HG02884 (cell line): ENCODE measurements around the gene RMND5A.

Experiments used
- ATAC-seq: cut with Tn5 transposase; IDR thresholded peaks from one replicate; pipeline ENCODE4 v1.9.1; 2021; ENCODE audit warnings: mild to moderate bottlenecking, moderate library complexity; ENCODE audit not compliant: unreplicated experiment

RMND5A gene

GRCh38 chr2:86764661-86765309 is 44.7 kb downstream of the RMND5A start:
- no peak for ATAC-seq

- no peak for ATAC-seq
Observed at GRCh38 chr2:86765310-86765695, 45.2 kb downstream of the RMND5A start.

- ATAC-seq = no peak
Observed at GRCh38 chr2:86768189-86768949, 48.3 kb downstream of the RMND5A start.

- no peak for ATAC-seq
Observed at GRCh38 chr2:86769838-86770237, 49.7 kb downstream of the RMND5A start.

- ATAC-seq = no peak
Observed at GRCh38 chr2:86770816-86771301, 50.8 kb downstream of the RMND5A start.

- no peak for ATAC-seq
Observed at GRCh38 chr2:86772611-86773010, 52.5 kb downstream of the RMND5A start.

- no peak for ATAC-seq
Observed at GRCh38 chr2:86774862-86775261, 54.8 kb downstream of the RMND5A start.

GRCh38 chr2:86775338-86775737 is 55.2 kb downstream of the RMND5A start:
- no peak for ATAC-seq

- no peak for ATAC-seq
Observed at GRCh38 chr2:86776532-86776931, 56.4 kb downstream of the RMND5A start.

- no peak for ATAC-seq
Observed at GRCh38 chr2:86778957-86779356, 58.9 kb downstream of the RMND5A start.

GRCh38 chr2:86779971-86780370 is 59.9 kb downstream of the RMND5A start:
- no peak for ATAC-seq

- ATAC-seq = no peak
Observed at GRCh38 chr2:86781363-86781762, 61.3 kb downstream of the RMND5A start.

GRCh38 chr2:86782748-86783147 is 62.7 kb downstream of the RMND5A start:
- ATAC-seq = no peak

- peak; percentile 93 for ATAC-seq
Observed at GRCh38 chr2:86783615-86784339, 63.7 kb downstream of the RMND5A start.

- no peak for ATAC-seq
Observed at GRCh38 chr2:86785456-86785855, 65.4 kb downstream of the RMND5A start.

GRCh38 chr2:86786001-86786536 is 66.0 kb downstream of the RMND5A start:
- ATAC-seq = no peak

- ATAC-seq = no peak
Observed at GRCh38 chr2:86787736-86788135, 67.6 kb downstream of the RMND5A start.

GRCh38 chr2:86788165-86788564 is 68.1 kb downstream of the RMND5A start:
- no peak for ATAC-seq

- no peak for ATAC-seq
Observed at GRCh38 chr2:86788881-86789686, 69.0 kb downstream of the RMND5A start.

GRCh38 chr2:86789687-86790133 is 69.6 kb downstream of the RMND5A start:
- no peak for ATAC-seq
